Thymus (tissue), 11 donors: ENCODE data around the gene AFF2. TPM values are rescaled to one million over a fixed set of nuclear protein-coding genes. Genes with fewer than 3 reads are reported as not detected.

Experiments used
- DNase-seq, 9 donors: peaks; one replicate each; pipeline ENCODE4 v3.0.0-alpha.2; 2013; ENCODE audit warnings: low spot score in 9 of 9, low read depth in 6 of 9, missing footprints in 1 of 9
- H3K27ac ChIP-seq, 2 donors: one replicate each; pipeline ENCODE4 v1.5.1; 2013; ENCODE audit warnings: control low read depth in 1 of 2, low read depth in 1 of 2, low read length in 1 of 2, mild to moderate bottlenecking in 1 of 2, moderate library complexity in 1 of 2
- H3K27me3 ChIP-seq, 2 donors: one replicate each; pipeline ENCODE4 v1.5.1; 2013; ENCODE audit warnings: low read length in 1 of 2; ENCODE audit not compliant: control insufficient read depth in 2 of 2, insufficient read depth in 1 of 2
- H3K36me3 ChIP-seq, 2 donors: one replicate each; pipeline ENCODE4 v1.5.1; 2013; ENCODE audit warnings: low read length in 1 of 2, mild to moderate bottlenecking in 1 of 2, moderate library complexity in 1 of 2; ENCODE audit not compliant: control insufficient read depth in 2 of 2, insufficient read depth in 2 of 2
- H3K4me1 ChIP-seq, 2 donors: one replicate each; pipeline ENCODE4 v1.5.1; 2013; ENCODE audit warnings: low read length in 2 of 2; ENCODE audit not compliant: control insufficient read depth in 2 of 2, insufficient read depth in 2 of 2
- H3K4me3 ChIP-seq, 2 donors: one replicate each; pipeline ENCODE4 v1.5.1; 2013; ENCODE audit warnings: low read length in 2 of 2, control low read depth in 1 of 2, mild to moderate bottlenecking in 1 of 2
- H3K9me3 ChIP-seq, 2 donors: one replicate each; pipeline ENCODE4 v1.5.1; 2013; ENCODE audit warnings: low read length in 1 of 2, mild to moderate bottlenecking in 1 of 2; ENCODE audit not compliant: control insufficient read depth in 2 of 2, insufficient read depth in 1 of 2
- WGBS: extraction: QIAGEN DNeasy Blood & Tissue Kit; methylation state at CpG from one replicate; pipeline ENCODE4 v1.1.7; 2013; 5-methylcytosine and 5-hydroxymethylcytosine counted together
- polyA plus RNA-seq: library from polyadenylated mRNA; stranded (reverse); fragments of 200-250 nt; gene quantifications from one replicate; pipeline ENCODE4 v1.2.3, GENCODE V29; 2013
- total RNA-seq: library from RNA; stranded (reverse); fragments of 120-200 nt; gene quantifications from one replicate; pipeline ENCODE4 v1.2.4, GENCODE V29; 2013
- donor health status: healthy.

AFF2 gene
- total and polyA plus RNA-seq, 2 donors, result 1.3 to 27.4 TPM

- Histone ChIP-seq H3K9me3 (no peaks in the 10 kb centered on the region), H3K27ac (no peak overlapping the region), H3K4me3 (no peak overlapping the region), H3K4me1 (no peaks in the 10 kb centered on the region), H3K36me3 (no peaks in the 10 kb centered on the region), H3K27me3 (no peaks in the 10 kb centered on the region)
- 93% methylated on average over 2 of the region's 2 CpGs for WGBS
- no peak for DNase-seq
Measured at GRCh38 chrX:148612431-148612830, 112.0 kb downstream of the AFF2 start.

GRCh38 chrX:148613636-148614035, 113.2 kb downstream of the AFF2 start:
- Histone ChIP-seq H3K27me3 (no peaks in the 10 kb centered on the region), H3K27ac (no peak overlapping the region), H3K4me1 (no peaks in the 10 kb centered on the region), H3K9me3 (no peaks in the 10 kb centered on the region), H3K36me3 (no peaks in the 10 kb centered on the region), H3K4me3 (no peak overlapping the region)
- DNase-seq, result no peak
- 92% methylated on average over 4 of the region's 4 CpGs for whole genome bisulfite sequencing

- Histone ChIP-seq H3K4me3 (no peak overlapping the region), H3K27ac (no peak overlapping the region), H3K36me3 (no peaks in the 10 kb centered on the region), H3K27me3 (no peaks in the 10 kb centered on the region), H3K4me1 (no peaks in the 10 kb centered on the region), H3K9me3 (no peaks in the 10 kb centered on the region)
- WGBS, result 99% methylated on average over 2 of the region's 2 CpGs
- no peak for DNase-seq
Measured at GRCh38 chrX:148615491-148615890, 115.1 kb downstream of the AFF2 start.

GRCh38 chrX:148618470-148619445, 118.3 kb downstream of the AFF2 start:
- no peaks in the 10 kb centered on the region for H3K4me1 ChIP-seq
- no peaks in the 10 kb centered on the region for H3K27me3 ChIP-seq
- no peak overlapping the region for H3K27ac ChIP-seq
- no peak for DNase-seq
- H3K9me3 ChIP-seq, result no peaks in the 10 kb centered on the region
- no peak overlapping the region for H3K4me3 ChIP-seq
- H3K36me3 ChIP-seq, result no peaks in the 10 kb centered on the region
- 95% methylated on average over 3 of the region's 3 CpGs for WGBS

GRCh38 chrX:148620023-148620422, 119.6 kb downstream of the AFF2 start:
- no peak for DNase-seq
- 96% methylated on average over 4 of the region's 4 CpGs for WGBS
- no peak overlapping the region for H3K27ac ChIP-seq
- no peaks in the 10 kb centered on the region for H3K27me3 ChIP-seq
- H3K36me3 ChIP-seq, result no peaks in the 10 kb centered on the region
- no peaks in the 10 kb centered on the region for H3K9me3 ChIP-seq
- H3K4me3 ChIP-seq, result no peak overlapping the region
- H3K4me1 ChIP-seq, result no peaks in the 10 kb centered on the region

- no peak overlapping the region for H3K4me3 ChIP-seq
- H3K9me3 ChIP-seq, result no peaks in the 10 kb centered on the region
- H3K4me1 ChIP-seq, result no peaks in the 10 kb centered on the region
- no peaks in the 10 kb centered on the region for H3K27me3 ChIP-seq
- DNase-seq, result no peak
- no peak overlapping the region for H3K27ac ChIP-seq
- H3K36me3 ChIP-seq, result no peaks in the 10 kb centered on the region
- 95% methylated on average over 2 of the region's 2 CpGs for WGBS
Measured at GRCh38 chrX:148624951-148625474, 124.6 kb downstream of the AFF2 start.

- no peaks in the 10 kb centered on the region for H3K27me3 ChIP-seq
Measured at GRCh38 chrX:148628621-148629020, 128.2 kb downstream of the AFF2 start.

GRCh38 chrX:148629434-148629833, 129.0 kb downstream of the AFF2 start:
- H3K4me3 ChIP-seq, result no peak overlapping the region
- DNase-seq, result no peak
- H3K9me3 ChIP-seq, result no peaks in the 10 kb centered on the region
- H3K36me3 ChIP-seq, result no peaks in the 10 kb centered on the region
- H3K27me3 ChIP-seq, result no peaks in the 10 kb centered on the region
- H3K27ac ChIP-seq, result no peak overlapping the region
- no peaks in the 10 kb centered on the region for H3K4me1 ChIP-seq
- WGBS, result 95% methylated on average over 2 of the region's 2 CpGs

More at GRCh38 chrX:148628621-148629020, 128.2 kb downstream of the AFF2 start:
- Histone ChIP-seq H3K9me3 (no peaks in the 10 kb centered on the region), H3K4me1 (no peaks in the 10 kb centered on the region), H3K27ac (no peak overlapping the region), H3K36me3 (no peaks in the 10 kb centered on the region), H3K4me3 (no peak overlapping the region)
- no peak for DNase-seq

GRCh38 chrX:148632444-148632843, 132.0 kb downstream of the AFF2 start:
- Histone ChIP-seq H3K9me3 (no peaks in the 10 kb centered on the region), H3K4me1 (no peaks in the 10 kb centered on the region), H3K36me3 (no peaks in the 10 kb centered on the region), H3K27me3 (no peaks in the 10 kb centered on the region), H3K27ac (no peak overlapping the region), H3K4me3 (no peak overlapping the region)
- 100% methylated on average over 2 of the region's 2 CpGs for WGBS
- no peak for DNase-seq
